ENCODE measurements around the gene RGS18.
"Not testable (repeated sequence)": the region's sequence is repeated elsewhere in the genome, so short reads cannot be mapped to it uniquely, and the experiment has no call there.

The RGS18 gene, protein sequence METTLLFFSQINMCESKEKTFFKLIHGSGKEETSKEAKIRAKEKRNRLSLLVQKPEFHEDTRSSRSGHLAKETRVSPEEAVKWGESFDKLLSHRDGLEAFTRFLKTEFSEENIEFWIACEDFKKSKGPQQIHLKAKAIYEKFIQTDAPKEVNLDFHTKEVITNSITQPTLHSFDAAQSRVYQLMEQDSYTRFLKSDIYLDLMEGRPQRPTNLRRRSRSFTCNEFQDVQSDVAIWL

DNA sequence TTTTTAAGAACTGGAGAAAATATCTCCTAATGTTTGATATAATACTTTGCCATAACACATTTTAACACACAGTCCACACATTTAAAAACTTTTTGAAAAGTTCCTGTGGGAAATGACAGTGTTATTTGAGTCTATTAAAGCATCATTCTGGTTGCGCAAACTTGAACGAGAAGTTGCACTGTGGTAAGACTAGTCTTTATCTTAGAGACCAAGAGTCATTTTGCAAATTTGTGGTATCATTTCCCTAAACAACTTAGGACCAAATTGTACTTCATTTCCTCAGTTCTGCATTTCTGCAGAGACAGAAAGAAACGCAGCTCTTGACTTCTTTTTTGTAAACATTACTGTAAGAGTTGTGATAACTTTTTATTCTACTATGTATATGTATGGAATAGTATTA is at the start of gene RGS18:
Gene RGS18 (plus strand): TSS at position 282 of the 400 bp plus-strand sequence. CDS start 176 bp downstream, outside the sequence.
- no peak for DNase-seq (ENCODE audit: low read depth in 2 of 2, low spot score in 1 of 2)

DNA sequence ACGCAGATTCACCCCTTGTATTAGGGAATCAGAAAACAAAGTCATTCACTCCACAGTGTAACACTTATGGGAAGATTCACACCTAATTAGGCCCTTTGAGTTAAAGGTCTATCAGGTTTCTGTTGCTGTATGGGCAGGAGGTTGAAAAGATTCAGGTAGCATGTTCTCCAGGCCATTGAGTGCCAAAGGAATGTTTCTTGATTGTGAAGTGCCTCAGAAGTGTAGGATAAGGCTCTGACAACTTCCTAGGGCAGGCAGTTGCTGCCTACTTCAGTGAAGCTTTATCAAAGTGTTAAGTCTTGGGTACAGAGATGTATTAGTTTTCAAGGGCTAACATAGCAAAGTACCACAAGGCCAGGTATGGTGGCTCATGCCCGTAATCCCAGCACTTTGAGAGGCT is 48.7 kb upstream of the RGS18 start:
- DNase-seq (ENCODE audit: low read depth in 2 of 2, low spot score in 1 of 2), result no peak

DNA sequence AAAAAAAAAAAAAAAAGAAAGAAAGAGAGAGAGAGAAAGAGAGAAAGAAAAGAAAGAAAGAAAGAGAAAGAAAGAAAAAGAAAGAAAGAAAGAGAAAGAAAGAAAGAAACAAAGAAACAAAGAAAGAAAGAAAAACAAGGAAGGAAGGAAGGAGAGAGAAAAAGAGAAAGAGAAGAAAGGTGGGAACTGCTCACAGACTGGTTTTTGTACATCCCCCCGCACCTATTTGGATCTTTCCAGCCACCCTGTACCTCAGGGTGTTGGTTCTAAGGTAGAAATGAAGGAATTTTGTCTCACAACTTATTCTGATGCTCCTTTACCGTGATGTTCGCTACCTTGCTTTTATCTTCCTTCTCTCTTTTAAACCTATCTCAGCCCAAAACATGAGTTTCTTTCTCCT is 43.3 kb upstream of the RGS18 start:
- no peak for DNase-seq (ENCODE audit: low read depth in 2 of 2, low spot score in 1 of 2)

DNA sequence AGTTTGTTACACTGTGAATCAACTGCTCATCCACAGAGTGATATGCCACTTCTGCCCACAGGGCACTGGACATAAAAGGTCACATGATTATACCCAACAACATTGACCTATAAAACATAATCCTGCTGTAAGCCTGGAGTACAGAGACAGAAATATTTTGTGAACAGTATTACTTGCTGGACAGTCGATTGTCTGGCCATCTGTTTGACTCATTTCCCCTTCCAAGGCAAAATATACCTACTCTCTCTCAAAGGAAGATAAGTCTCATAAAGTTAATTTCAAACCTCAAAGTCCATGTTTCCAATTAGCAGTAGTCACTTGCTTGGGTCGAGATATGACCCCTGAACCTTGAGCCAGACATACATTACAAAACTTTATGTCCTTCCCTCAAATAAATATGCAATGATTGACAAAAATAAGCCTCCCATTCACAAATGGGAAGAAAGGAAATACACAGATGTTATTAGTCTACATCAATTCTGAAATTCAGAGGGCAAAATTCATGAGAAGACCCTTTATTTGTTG is 39.3 kb upstream of the RGS18 start:
- no peak for DNase-seq (ENCODE audit: low read depth in 2 of 2, low spot score in 1 of 2)

DNA sequence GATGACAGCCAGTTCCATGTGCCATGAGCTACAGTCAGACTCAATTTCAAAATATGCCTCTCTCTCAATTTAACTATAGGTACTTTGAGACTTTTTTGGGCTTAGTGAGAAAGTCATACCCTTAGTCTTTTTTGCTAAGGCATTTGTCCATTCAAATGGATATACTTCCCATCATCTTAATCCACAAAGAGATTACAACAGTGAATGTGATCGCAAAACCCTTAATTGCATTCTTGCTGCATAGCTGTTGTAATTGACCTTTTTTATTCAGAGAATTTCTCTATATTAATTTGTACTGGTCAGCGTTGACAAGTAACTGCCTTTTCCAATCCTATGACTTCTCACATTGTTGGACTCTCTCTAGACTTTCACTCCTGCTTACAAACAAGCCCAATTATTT is 38.6 kb upstream of the RGS18 start:
- DNase-seq (ENCODE audit: low read depth in 2 of 2, low spot score in 1 of 2), result no peak

DNA sequence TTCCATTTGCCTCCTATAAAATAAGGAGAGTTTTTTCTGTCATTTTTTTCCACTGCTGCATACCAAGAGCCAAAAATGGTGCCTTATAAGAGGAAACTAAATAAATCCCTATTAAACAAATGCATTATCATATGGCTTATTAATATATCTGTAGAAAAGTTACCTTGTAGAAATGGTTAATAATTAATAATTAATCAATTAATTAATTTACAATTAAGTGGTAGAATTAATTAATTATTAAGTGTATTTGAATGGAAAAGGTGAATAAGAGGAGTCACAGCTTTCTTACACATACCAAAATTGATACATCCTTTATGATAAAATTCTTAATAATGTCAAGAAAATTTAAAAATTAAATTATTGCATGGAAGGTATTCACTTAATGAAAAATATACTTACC is 35.6 kb upstream of the RGS18 start:
- no peak for DNase-seq (ENCODE audit: low read depth in 2 of 2, low spot score in 1 of 2)

DNA sequence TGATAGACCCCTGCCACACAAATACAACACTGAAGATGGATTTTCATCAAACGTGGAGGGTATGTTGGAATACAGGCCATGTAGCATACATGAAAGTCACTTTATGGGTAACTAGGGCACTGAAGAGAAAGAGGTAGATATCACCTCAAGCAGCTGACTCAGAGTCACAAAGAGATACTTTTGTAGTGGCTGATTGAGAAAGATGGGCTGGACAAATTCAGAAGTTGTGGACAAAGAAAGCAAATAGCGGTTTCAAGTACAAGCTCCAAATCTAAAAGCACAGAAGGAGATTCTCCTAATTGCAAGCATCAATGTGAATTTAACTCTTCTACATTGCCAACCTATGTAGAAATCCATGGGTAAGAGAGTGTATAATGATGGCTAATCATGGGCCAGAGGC is 35.0 kb upstream of the RGS18 start:
- DNase-seq (ENCODE audit: low read depth in 2 of 2, low spot score in 1 of 2), result no peak

DNA sequence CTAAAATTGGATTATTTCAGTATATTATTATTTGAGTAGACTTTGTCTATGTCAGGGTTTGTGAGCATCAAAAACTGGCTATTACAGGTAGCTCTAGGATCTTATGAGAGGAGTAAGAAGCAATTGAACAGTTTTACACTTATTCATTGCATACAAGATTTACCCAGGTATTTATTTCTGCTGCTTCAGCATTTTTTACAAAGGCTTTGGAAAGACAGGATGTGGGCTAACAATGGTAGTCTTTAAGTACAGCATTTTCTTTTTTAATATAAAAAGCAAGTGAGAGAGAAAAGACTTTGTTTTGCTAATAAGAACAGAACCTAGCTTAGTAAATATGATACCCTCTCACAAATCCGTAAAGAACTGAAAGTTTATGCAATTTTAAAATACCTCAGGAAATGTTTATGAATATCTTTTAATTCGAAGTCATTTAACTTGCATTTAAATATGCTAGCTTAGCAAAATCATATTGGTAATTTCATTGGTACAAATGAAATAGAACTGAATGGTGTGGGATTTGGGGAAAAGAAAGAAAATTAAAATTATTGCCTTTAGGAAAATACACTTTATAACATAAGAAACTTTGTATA is 32.1 kb upstream of the RGS18 start:
- no peak for DNase-seq (ENCODE audit: low read depth in 2 of 2, low spot score in 1 of 2)

DNA sequence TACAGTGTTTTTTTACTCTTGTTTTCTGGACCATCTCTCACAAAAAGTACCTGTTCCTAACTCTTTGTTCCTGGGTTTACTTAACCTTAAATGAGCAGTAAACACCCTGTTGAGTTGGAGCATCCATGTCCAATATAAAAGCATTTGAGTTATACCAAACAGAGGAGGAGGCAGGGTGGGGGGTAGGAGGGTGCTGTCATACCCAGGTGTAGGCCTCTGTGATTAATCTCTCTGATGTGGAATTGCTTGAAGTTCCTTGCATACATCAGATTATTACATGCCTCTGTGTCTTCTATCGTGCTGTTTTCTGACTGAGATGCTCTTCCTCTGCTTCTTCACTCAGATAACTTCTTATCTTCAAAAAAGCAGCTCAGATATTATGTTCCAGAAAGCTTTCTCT is 28.1 kb upstream of the RGS18 start:
- DNase-seq (ENCODE audit: low read depth in 2 of 2, low spot score in 1 of 2), result no peak

DNA sequence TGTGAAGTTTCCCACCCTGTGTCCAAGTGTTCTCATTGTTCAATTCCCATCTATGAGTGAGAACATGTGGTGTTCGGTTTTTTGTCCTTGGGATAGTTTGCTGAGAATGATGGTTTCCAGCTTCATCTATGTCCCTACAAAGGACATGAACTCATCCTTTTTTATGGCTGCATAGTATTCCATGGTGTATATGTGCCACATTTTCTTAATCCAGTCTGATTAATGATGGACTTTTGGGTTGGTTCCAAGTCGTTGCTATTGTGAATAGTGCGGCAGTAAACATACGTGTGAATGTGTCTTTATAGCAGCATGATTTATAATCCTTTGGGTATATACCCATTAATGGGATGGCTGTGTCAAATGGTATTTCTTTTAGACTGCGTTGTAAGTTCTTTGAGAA is 27.4 kb upstream of the RGS18 start:
- not testable (repeated sequence) for DNase-seq (ENCODE audit: low read depth in 2 of 2, low spot score in 1 of 2)

DNA sequence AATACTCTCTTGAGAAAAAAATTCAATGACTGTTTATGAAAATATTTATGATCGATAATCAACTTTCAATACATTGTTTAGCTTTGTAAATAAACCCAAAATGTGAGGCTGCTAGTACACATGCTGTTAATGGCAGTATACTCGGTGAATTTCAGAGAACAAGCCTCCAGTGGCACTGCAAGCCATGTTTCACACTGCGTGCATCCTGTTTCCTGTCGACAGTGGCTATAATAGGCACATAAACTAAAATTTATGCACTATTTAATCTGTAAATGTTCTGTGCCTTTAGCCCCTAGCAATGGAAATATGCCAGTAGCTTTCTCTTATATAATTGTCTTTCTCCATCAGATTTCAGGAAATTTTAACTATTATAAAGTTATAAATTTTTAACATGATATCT is 26.3 kb upstream of the RGS18 start:
- DNase-seq (ENCODE audit: low read depth in 2 of 2, low spot score in 1 of 2), result no peak

DNA sequence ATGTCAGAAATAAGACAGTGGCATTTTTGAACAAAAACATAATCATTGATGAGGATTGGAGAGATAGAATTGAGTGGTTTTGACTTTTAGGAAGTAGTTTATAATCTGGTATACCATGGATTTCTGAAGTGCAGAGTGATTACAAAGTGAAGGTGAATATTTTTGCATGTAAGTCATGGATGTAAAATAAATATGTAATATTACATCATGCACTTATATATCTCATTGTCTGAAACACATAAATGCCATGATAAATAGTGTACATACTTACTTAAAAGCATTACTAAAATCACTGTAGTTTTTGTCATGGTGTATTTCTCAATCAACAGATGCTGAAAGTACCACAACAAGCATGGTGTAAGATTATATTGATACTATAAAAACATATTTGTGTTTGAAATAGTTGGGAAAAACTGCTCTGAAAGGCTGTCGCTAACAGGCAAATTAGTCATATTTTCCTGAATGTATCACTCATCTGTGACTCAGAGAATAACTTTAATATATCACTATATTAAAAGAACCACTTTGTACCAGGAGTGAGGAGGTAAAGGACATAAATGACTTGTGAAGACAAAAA is 24.8 kb upstream of the RGS18 start:
- DNase-seq (ENCODE audit: low read depth in 2 of 2, low spot score in 1 of 2), result no peak

DNA sequence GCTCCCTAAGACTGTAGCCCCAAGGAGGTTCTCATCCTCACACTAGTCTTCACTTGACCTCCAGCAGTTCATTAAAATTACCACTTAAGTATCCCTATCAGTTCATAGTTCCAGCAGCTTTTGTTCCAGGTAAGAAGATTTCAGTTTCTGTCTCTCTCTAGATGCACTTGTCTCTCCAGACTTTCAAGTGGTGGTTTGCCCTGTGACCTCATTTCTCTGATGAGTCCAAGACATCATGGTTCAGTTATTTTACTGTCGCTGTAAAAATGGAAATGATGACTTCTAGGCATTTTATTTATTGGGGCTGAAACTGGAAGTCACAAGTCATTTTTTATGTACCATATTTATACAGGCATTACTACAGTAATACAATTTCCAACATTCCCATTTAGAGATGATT is 17.9 kb upstream of the RGS18 start:
- DNase-seq (ENCODE audit: low read depth in 2 of 2, low spot score in 1 of 2), result no peak

DNA sequence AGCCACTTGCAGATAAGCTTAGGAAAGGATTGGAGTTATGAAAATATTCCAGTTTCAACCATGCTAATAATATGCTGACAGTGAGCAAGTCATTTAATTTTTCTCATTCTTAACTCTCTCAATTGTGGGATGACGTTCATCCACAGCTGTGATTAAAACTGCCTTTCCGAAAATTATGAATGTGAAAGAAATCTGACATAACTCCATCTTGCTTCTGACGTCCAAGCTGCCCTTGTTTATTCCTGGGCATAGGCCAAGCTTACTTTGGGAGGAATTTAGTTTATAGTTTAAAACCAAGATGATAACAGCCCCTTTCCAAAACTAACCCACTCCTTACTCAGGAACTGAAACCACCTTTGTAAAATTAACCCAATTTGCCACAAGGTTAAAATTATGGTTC is 11.0 kb upstream of the RGS18 start:
- no peak for DNase-seq (ENCODE audit: low read depth in 2 of 2, low spot score in 1 of 2)

DNA sequence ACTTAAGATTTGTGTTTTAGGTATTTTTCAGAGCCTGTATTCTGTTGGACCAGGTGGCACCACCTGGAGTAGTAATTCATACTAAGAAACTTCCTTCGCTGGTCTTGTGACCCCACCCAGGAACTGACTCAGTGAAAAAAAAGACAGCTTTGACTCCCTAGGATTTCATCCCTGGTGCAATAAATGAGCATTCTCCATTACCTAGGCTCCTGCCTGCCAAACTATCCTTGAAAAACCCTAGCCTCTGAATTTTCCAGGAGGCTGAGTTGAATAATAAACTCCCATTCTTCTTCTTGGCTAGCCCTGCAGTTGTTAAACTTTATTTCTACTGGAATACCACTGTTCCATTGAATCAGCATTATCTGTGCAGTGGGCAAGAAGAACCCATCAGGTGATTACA is 10.6 kb upstream of the RGS18 start:
- DNase-seq (ENCODE audit: low read depth in 2 of 2, low spot score in 1 of 2), result no peak

DNA sequence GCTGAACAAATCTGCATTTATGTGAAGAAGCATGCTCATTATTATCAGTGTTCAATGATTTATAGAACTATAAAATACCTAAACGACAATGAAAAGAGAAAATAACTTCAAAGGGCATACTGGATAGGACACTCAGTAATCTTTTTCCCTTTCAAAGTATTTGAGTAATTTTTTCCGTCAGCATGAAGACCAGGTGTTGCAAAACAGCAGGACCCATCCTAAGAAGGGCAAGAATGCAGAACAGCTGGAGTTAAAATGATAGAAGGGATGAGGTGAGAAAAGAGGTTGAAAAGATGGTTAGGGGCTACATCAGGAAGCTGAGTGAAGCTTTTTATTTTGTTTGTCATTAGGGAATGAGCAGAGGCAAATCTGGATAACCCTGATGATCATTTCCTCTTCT is 7.1 kb upstream of the RGS18 start:
- DNase-seq (ENCODE audit: low read depth in 2 of 2, low spot score in 1 of 2), result no peak

DNA sequence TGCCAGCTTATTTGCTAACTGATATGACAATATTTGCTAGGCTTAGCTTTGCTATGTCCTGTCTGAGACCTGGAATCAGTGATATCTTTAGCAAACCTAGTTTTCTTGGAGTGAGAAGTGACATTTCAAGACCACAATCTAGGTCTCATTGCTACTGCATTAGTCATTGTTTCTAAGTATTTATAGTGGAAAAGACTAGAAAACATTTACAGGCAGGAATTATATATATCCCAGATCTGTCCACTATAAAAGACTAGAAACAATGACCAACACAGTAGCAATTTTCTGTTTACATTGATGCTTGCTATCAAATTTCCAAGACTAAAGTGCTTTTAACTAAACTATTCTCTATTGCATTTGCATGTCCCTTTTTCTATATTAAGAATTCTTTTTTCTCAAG is 5.0 kb upstream of the RGS18 start:
- DNase-seq (ENCODE audit: low read depth in 2 of 2, low spot score in 1 of 2), result no peak

DNA sequence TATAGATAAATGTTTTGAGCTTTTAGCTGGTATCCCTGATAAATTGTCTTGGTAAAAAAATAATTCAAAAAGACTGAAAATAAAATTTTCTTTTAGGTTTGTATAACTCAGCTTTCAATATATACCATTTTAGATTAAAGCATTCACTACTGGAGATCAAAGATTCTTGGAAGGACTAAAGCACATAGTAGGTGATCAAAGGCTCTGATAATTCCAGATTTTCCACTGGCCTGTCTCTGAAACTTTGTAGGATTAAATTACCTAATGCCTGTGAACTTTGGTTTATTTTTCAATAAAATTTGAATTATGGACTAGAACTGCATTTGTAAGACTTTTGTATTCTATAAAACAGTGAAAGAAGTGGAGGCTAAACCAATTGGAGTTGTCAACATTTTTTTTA is 1.2 kb upstream of the RGS18 start:
- DNase-seq (ENCODE audit: low read depth in 2 of 2, low spot score in 1 of 2), result no peak

DNA sequence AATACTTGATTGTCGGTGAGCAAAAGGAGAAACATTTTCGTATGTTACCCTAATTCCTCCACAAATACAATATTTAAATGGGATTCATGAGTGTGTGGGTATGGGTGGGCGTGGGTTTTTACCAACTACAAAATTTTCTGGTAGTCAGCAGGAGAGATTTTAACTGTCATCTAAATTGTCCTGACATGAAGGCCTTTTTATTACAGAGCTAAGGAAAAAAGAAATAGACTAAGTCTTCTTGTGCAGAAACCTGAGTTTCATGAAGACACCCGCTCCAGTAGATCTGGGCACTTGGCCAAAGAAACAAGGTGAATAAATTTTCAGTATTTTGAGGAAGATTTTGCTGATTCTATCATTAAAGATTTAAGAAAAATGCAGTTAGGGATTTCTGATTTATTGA is 752 bp downstream of the RGS18 start:
- DNase-seq (ENCODE audit: low read depth in 2 of 2, low spot score in 1 of 2), result no peak

DNA sequence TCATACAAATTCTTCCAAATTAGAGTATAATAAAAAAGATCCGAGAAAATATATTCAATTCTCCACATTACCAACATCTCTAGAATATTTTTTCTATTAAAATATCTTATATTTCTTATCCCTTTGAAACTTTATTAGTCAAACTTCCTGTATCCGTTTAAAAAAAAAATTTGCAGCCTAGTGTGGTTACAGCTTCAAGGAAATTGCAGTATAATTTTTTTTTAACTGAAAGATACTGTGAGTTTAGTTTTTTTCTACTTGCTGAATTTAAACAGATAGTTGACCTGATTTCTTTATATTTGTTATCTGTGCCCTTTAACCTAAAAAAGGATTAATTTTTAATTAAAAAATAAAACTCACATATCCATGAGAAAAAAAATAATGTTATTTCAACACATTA is 1.5 kb downstream of the RGS18 start:
- no peak for DNase-seq (ENCODE audit: low read depth in 2 of 2, low spot score in 1 of 2)

DNA sequence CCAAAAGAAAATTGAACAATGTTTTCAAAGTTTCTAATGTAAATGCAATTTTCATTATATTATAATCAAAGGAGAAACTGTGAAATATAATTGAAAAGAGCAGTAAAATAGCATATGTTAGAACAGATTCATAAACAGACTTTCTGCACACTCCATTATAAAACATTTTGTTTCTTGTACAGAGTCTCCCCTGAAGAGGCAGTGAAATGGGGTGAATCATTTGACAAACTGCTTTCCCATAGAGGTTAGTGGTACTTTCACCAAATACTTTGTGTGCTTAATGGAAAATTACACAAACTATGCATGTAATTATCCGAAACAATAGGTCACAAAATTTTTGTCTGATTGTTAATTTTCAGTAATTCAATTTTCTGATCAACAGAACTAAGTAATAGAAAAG is 1.9 kb downstream of the RGS18 start:
- DNase-seq (ENCODE audit: low read depth in 2 of 2, low spot score in 1 of 2), result no peak

DNA sequence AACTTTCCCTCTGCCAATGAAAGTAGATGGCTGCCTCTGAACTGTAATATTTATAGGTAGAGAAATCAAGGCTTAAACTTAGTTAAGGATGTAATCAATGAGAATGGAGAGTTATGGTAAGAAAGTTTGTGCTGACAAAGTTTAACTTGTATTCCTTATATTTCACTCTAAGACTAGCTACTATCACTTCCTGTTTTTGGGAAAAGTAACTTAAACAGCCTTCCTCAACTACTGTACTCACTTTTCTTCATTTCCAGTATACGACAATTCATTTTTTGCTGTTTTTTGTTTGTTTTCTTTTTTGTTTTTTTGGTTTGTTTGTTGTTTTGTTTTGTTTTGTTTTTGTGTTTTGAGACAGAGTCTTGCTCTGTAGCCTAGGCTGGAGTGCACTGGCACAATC is 3.7 kb downstream of the RGS18 start:
- no peak for DNase-seq (ENCODE audit: low read depth in 2 of 2, low spot score in 1 of 2)

DNA sequence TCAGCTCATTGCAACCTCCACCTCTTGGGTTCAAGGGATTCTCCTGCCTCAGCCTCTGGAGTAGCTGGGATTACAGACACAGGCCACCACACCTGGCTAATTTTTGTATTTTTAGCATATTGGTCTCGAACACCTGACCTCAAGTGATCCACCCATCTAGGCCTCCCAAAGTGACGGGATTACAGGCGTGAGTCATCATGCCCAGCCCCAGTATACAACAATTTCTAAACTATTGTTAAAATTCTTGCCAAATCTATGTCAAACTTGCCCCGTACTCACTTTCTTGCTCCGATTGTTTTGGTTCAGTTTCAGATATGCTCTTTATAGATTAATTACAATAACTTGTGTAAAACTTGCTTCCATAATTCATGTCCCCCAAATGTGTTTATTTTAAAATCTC is 4.1 kb downstream of the RGS18 start:
- no peak for DNase-seq (ENCODE audit: low read depth in 2 of 2, low spot score in 1 of 2)
